Mesenchymal stem cell (in vitro differentiated cells and primary cell): ENCODE data around the gene TERB1.

ENCODE experiments used
- DNase-seq: peaks from one replicate; pipeline ENCODE4 v3.0.0-alpha.2; 2013
- H2AFZ ChIP-seq: one replicate; pipeline ENCODE4 v1.6.1; 2013; ENCODE audit warnings: low read depth, mild to moderate bottlenecking, control low read depth, inconsistent platforms, low read length, moderate library complexity
- H2AK5ac ChIP-seq: 2 replicates; pipeline ENCODE4 v1.6.1; 2013; ENCODE audit warnings: low read length, moderate library complexity, mild to moderate bottlenecking, inconsistent platforms; ENCODE audit not compliant: severe bottlenecking
- H2BK120ac ChIP-seq: one replicate; pipeline ENCODE4 v1.6.1; 2013; ENCODE audit warnings: low read depth, mild to moderate bottlenecking, inconsistent platforms, low read length, moderate library complexity
- H2BK12ac ChIP-seq, 2 experiments: one replicate each; pipeline ENCODE4 v1.6.1; 2013; ENCODE audit warnings: inconsistent platforms in 2 of 2, low read length in 2 of 2, mild to moderate bottlenecking in 2 of 2, moderate library complexity in 2 of 2, control low read depth in 1 of 2
- H2BK15ac ChIP-seq: one replicate; pipeline ENCODE4 v1.6.1; 2013; ENCODE audit warnings: mild to moderate bottlenecking, low read depth, inconsistent platforms; ENCODE audit not compliant: poor library complexity, severe bottlenecking
- H2BK5ac ChIP-seq: 2 replicates; pipeline ENCODE4 v1.6.1; 2013; ENCODE audit warnings: low read depth, mild to moderate bottlenecking, low read length, control low read depth, inconsistent platforms; ENCODE audit not compliant: poor library complexity, severe bottlenecking
- H3K14ac ChIP-seq, 2 experiments: one replicate each; pipeline ENCODE4 v1.6.1; 2013; ENCODE audit warnings: inconsistent platforms in 2 of 2, low read length in 2 of 2, control low read depth in 1 of 2, mild to moderate bottlenecking in 1 of 2, moderate library complexity in 1 of 2
- H3K18ac ChIP-seq, 2 experiments: one replicate each; pipeline ENCODE4 v1.6.1; 2013; ENCODE audit warnings: inconsistent platforms in 2 of 2, low read length in 2 of 2, control low read depth in 1 of 2, low read depth in 1 of 2, mild to moderate bottlenecking in 1 of 2
- H3K23ac ChIP-seq, 2 experiments: one replicate each; pipeline ENCODE4 v1.6.1; 2013; ENCODE audit warnings: inconsistent platforms in 2 of 2, low read length in 2 of 2, mild to moderate bottlenecking in 2 of 2, moderate library complexity in 2 of 2, control low read depth in 1 of 2
- H3K27ac ChIP-seq: 2 replicates; pipeline ENCODE4 v1.5.1; 2013; ENCODE audit warnings: mild to moderate bottlenecking, moderate library complexity, low read length, control low read depth, inconsistent platforms; ENCODE audit not compliant: poor library complexity, severe bottlenecking
- H3K27me3 ChIP-seq, 2 experiments: 2 replicates each; pipeline versions ENCODE4 v1.6.1 to v1.7.0; 2013; ENCODE audit warnings: low read length in 2 of 2, mild to moderate bottlenecking in 2 of 2, moderate library complexity in 2 of 2, control low read depth in 1 of 2, inconsistent platforms in 1 of 2; ENCODE audit not compliant: control insufficient read depth in 1 of 2, insufficient read depth in 1 of 2
- H3K36me3 ChIP-seq, 2 experiments: 2 replicates each; pipeline versions ENCODE4 v1.6.1 to v1.7.0; 2013; ENCODE audit warnings: low read length in 2 of 2, control low read depth in 1 of 2, inconsistent platforms in 1 of 2, low read depth in 1 of 2, mild to moderate bottlenecking in 1 of 2; ENCODE audit not compliant: insufficient read depth in 2 of 2, control insufficient read depth in 1 of 2
- H3K4ac ChIP-seq, 2 experiments: one replicate each; pipeline ENCODE4 v1.6.1; 2013; ENCODE audit warnings: inconsistent platforms in 2 of 2, low read length in 2 of 2, mild to moderate bottlenecking in 2 of 2, moderate library complexity in 2 of 2, control low read depth in 1 of 2, low read depth in 1 of 2
- H3K4me1 ChIP-seq: 2 replicates; pipeline ENCODE4 v1.6.1; 2013; ENCODE audit warnings: low read depth, low read length, control low read depth; ENCODE audit not compliant: control insufficient read depth, insufficient read depth
- H3K4me2 ChIP-seq: 2 replicates; pipeline ENCODE4 v1.6.1; 2013; ENCODE audit warnings: low read length, mild to moderate bottlenecking, inconsistent platforms; ENCODE audit not compliant: poor library complexity, severe bottlenecking
- H3K4me3 ChIP-seq, 2 experiments: 2 replicates each; pipeline versions ENCODE4 v1.5.1 to v1.7.0; 2013; ENCODE audit warnings: low read length in 2 of 2, mild to moderate bottlenecking in 2 of 2, control low read depth in 1 of 2, low read depth in 1 of 2; ENCODE audit not compliant: insufficient read depth in 1 of 2
- H3K79me1 ChIP-seq: replicated peaks from 2 replicates; pipeline ENCODE4 v1.6.1; 2013; ENCODE audit warnings: mild to moderate bottlenecking, control low read depth, low read length, inconsistent platforms; ENCODE audit not compliant: poor library complexity, severe bottlenecking
- H3K9ac ChIP-seq: 2 replicates; pipeline ENCODE4 v1.7.0; 2013; ENCODE audit warnings: mild to moderate bottlenecking, low read length, moderate library complexity
- H3K9me3 ChIP-seq: 2 replicates; pipeline ENCODE4 v1.7.0; 2013; ENCODE audit warnings: mild to moderate bottlenecking, low read length; ENCODE audit not compliant: control insufficient read depth
- H4K8ac ChIP-seq: one replicate; pipeline ENCODE4 v1.6.1; 2013; ENCODE audit warnings: inconsistent platforms, mild to moderate bottlenecking, low read length, moderate library complexity
- H4K91ac ChIP-seq: one replicate; pipeline ENCODE4 v1.6.1; 2013; ENCODE audit warnings: mild to moderate bottlenecking, low read length, inconsistent platforms
- WGBS: methylation state at CpG from one replicate; pipeline ENCODE4 v1.1.7; 2013; ENCODE audit warnings: mixed read lengths; 5-methylcytosine and 5-hydroxymethylcytosine counted together

TERB1 gene

GRCh38 chr16:66776457-66776856 lies 24.9 kb downstream of the TERB1 start:
- Histone ChIP-seq H4K91ac (no peak overlapping the region), H3K4me2 (no peak overlapping the region), H3K4me3 (no peak overlapping the region), H3K9me3 (no peaks in the 10 kb centered on the region), H2BK12ac (no peak overlapping the region), H3K79me1 (no peaks in the 10 kb centered on the region), H3K4ac (no peak overlapping the region), H3K18ac (no peak overlapping the region), H2BK120ac (no peak overlapping the region), H2AFZ (no peak overlapping the region), H3K23ac (no peak overlapping the region), H3K9ac (no peak overlapping the region), H3K14ac (no peak overlapping the region), H4K8ac (no peak overlapping the region), H3K4me1 (no peaks in the 10 kb centered on the region), H2BK15ac (no peak overlapping the region), H2BK5ac (no peak overlapping the region), H3K36me3 (no peaks in the 10 kb centered on the region), H3K27ac (no peak overlapping the region), H2AK5ac (no peak overlapping the region), H3K27me3 (no peaks in the 10 kb centered on the region)
- no peak for DNase-seq

- WGBS: 93% methylated on average over 2 of the region's 2 CpGs
- DNase-seq: no peak
- Histone ChIP-seq H2BK15ac (no peak overlapping the region), H3K4me3 (no peak overlapping the region), H2BK12ac (no peak overlapping the region), H4K8ac (no peak overlapping the region), H3K9ac (no peak overlapping the region), H3K79me1 (no peaks in the 10 kb centered on the region), H3K4me1 (no peaks in the 10 kb centered on the region), H2AFZ (no peak overlapping the region), H3K23ac (no peak overlapping the region), H3K9me3 (no peaks in the 10 kb centered on the region), H3K4me2 (no peak overlapping the region), H2BK5ac (no peak overlapping the region), H4K91ac (no peak overlapping the region), H2BK120ac (no peak overlapping the region), H3K14ac (no peak overlapping the region), H3K36me3 (no peaks in the 10 kb centered on the region), H2AK5ac (no peak overlapping the region), H3K27ac (no peak overlapping the region), H3K4ac (no peak overlapping the region), H3K18ac (no peak overlapping the region), H3K27me3 (no peaks in the 10 kb centered on the region)
Observed at GRCh38 chr16:66774981-66775380, 26.4 kb downstream of the TERB1 start.

- Histone ChIP-seq H3K4me1 (no peaks in the 10 kb centered on the region), H3K4me3 (no peak overlapping the region), H3K36me3 (no peaks in the 10 kb centered on the region), H3K27ac (no peak overlapping the region), H3K27me3 (no peaks in the 10 kb centered on the region), H3K4ac (no peak overlapping the region), H4K91ac (no peak overlapping the region), H3K23ac (no peak overlapping the region), H3K9me3 (no peaks in the 10 kb centered on the region), H4K8ac (no peak overlapping the region), H3K79me1 (no peaks in the 10 kb centered on the region), H2AFZ (no peak overlapping the region), H2BK15ac (no peak overlapping the region), H3K4me2 (no peak overlapping the region), H3K14ac (no peak overlapping the region), H2AK5ac (no peak overlapping the region), H3K9ac (no peak overlapping the region), H3K18ac (no peak overlapping the region), H2BK12ac (no peak overlapping the region), H2BK120ac (no peak overlapping the region), H2BK5ac (no peak overlapping the region)
- no peak for DNase-seq
Observed at GRCh38 chr16:66758086-66758485, 43.3 kb downstream of the TERB1 start.

- Histone ChIP-seq H3K27me3 (no peaks in the 10 kb centered on the region), H2AFZ (no peak overlapping the region), H4K8ac (no peak overlapping the region), H3K4me3 (no peak overlapping the region), H3K9me3 (no peaks in the 10 kb centered on the region), H3K36me3 (peaks cover 0 to 5% of the 10 kb centered on the region in 2 experiments), H3K14ac (no peak overlapping the region), H2AK5ac (no peak overlapping the region), H2BK12ac (no peak overlapping the region), H4K91ac (no peak overlapping the region), H3K4me2 (no peak overlapping the region), H3K18ac (no peak overlapping the region), H3K9ac (no peak overlapping the region), H2BK15ac (no peak overlapping the region), H3K4me1 (peaks cover 5% of the 10 kb centered on the region), H3K23ac (no peak overlapping the region), H2BK5ac (no peak overlapping the region), H3K4ac (no peak overlapping the region), H2BK120ac (no peak overlapping the region), H3K27ac (no peak overlapping the region), H3K79me1 (no peaks in the 10 kb centered on the region)
- no peak for DNase-seq
- WGBS: 46% methylated on average over 2 of the region's 3 CpGs
Observed at GRCh38 chr16:66754819-66755218, 46.6 kb downstream of the TERB1 start.
